Measurements from ENCODE around the gene KLHL1.

DNA sequence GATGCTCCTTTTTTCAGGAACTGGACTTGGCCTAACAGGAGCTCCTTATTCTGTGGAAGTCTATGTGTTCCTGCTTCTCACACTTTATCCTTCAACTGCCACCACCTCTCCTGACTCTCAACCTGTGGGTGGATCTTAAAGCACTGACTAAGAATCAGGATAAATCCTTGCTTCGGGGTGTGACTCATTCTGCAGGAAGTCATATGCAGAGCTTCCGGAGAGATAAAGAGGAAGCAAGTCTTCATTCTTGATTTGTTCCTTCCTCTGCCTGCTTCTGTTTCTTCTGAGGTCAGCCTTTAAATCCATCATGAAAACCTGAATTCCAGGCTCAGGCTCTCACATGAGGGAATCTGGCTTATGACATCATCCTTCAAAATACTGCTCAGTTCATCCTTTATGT, 137.7 kb downstream of the KLHL1 start:
- TF ChIP-seq POLR2AphosphoS5 (IDR thresholded peaks at IDR 0.05) (no peak), EP300 (conservative IDR thresholded peaks at IDR 0.05; ENCODE audit: poor library complexity, severe bottlenecking) (no peak), SMC3 (conservative IDR thresholded peaks at IDR 0.05; ENCODE audit: poor library complexity) (no peak), TAF1 (IDR thresholded peaks at IDR 0.05; ENCODE audit: low read depth) (no peak), EZH2 (IDR thresholded peaks at IDR 0.05; ENCODE audit: borderline replicate concordance, insufficient read depth, low read length, poor library complexity, severe bottlenecking) (no peak), RAD21 (conservative IDR thresholded peaks at IDR 0.05) (no peak), MXI1 (conservative IDR thresholded peaks at IDR 0.05; ENCODE audit: poor library complexity, severe bottlenecking) (no peak)
- TF ChIP-seq, protein P1, sequence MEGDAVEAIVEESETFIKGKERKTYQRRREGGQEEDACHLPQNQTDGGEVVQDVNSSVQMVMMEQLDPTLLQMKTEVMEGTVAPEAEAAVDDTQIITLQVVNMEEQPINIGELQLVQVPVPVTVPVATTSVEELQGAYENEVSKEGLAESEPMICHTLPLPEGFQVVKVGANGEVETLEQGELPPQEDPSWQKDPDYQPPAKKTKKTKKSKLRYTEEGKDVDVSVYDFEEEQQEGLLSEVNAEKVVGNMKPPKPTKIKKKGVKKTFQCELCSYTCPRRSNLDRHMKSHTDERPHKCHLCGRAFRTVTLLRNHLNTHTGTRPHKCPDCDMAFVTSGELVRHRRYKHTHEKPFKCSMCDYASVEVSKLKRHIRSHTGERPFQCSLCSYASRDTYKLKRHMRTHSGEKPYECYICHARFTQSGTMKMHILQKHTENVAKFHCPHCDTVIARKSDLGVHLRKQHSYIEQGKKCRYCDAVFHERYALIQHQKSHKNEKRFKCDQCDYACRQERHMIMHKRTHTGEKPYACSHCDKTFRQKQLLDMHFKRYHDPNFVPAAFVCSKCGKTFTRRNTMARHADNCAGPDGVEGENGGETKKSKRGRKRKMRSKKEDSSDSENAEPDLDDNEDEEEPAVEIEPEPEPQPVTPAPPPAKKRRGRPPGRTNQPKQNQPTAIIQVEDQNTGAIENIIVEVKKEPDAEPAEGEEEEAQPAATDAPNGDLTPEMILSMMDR (IDR thresholded peaks at IDR 0.05; ENCODE audit: poor library complexity, severe bottlenecking): no peak
- TF ChIP-seq, protein P2, sequence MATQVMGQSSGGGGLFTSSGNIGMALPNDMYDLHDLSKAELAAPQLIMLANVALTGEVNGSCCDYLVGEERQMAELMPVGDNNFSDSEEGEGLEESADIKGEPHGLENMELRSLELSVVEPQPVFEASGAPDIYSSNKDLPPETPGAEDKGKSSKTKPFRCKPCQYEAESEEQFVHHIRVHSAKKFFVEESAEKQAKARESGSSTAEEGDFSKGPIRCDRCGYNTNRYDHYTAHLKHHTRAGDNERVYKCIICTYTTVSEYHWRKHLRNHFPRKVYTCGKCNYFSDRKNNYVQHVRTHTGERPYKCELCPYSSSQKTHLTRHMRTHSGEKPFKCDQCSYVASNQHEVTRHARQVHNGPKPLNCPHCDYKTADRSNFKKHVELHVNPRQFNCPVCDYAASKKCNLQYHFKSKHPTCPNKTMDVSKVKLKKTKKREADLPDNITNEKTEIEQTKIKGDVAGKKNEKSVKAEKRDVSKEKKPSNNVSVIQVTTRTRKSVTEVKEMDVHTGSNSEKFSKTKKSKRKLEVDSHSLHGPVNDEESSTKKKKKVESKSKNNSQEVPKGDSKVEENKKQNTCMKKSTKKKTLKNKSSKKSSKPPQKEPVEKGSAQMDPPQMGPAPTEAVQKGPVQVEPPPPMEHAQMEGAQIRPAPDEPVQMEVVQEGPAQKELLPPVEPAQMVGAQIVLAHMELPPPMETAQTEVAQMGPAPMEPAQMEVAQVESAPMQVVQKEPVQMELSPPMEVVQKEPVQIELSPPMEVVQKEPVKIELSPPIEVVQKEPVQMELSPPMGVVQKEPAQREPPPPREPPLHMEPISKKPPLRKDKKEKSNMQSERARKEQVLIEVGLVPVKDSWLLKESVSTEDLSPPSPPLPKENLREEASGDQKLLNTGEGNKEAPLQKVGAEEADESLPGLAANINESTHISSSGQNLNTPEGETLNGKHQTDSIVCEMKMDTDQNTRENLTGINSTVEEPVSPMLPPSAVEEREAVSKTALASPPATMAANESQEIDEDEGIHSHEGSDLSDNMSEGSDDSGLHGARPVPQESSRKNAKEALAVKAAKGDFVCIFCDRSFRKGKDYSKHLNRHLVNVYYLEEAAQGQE (IDR thresholded peaks at IDR 0.05; ENCODE audit: borderline replicate concordance): no peak

Measured in neural cell (in vitro differentiated cells).